GM18873 (cell line): ENCODE measurements around the gene HTR3B.
"Not testable (repeated sequence)": the region's sequence is repeated elsewhere in the genome, so short reads cannot be mapped to it uniquely, and the experiment has no call there.

Experiments
- ATAC-seq: cut with Tn5 transposase; IDR thresholded peaks from one replicate; pipeline ENCODE4 v1.9.1; 2021; ENCODE audit warnings: mild to moderate bottlenecking, moderate library complexity, moderate number of reproducible peaks; ENCODE audit not compliant: unreplicated experiment, low FRiP score

HTR3B gene

GRCh38 chr11:113880971-113881370 is 23.6 kb upstream of the HTR3B start:
- ATAC-seq: no peak

GRCh38 chr11:113881856-113882255 is 22.7 kb upstream of the HTR3B start:
- ATAC-seq: no peak

GRCh38 chr11:113884361-113884836 is 20.2 kb upstream of the HTR3B start:
- ATAC-seq: no peak

- ATAC-seq: no peak
These were observed 18.7 kb upstream of the HTR3B start for GRCh38 chr11:113885897-113886296.

GRCh38 chr11:113888848-113889247 is 15.7 kb upstream of the HTR3B start:
- no peak for ATAC-seq

- ATAC-seq: no peak
These were observed 10.1 kb upstream of the HTR3B start for GRCh38 chr11:113894421-113894996.

GRCh38 chr11:113895367-113896155 is 9.0 kb upstream of the HTR3B start:
- no peak for ATAC-seq

GRCh38 chr11:113896156-113896879 is 8.3 kb upstream of the HTR3B start:
- ATAC-seq: no peak

- ATAC-seq: no peak
These were observed 3.5 kb upstream of the HTR3B start for GRCh38 chr11:113901141-113901540.

- no peak for ATAC-seq
These were observed 1.4 kb downstream of the HTR3B start for GRCh38 chr11:113906038-113906437.

GRCh38 chr11:113906516-113906915 is 1.9 kb downstream of the HTR3B start:
- no peak for ATAC-seq

- no peak for ATAC-seq
These were observed 2.6 kb downstream of the HTR3B start for GRCh38 chr11:113907152-113907551.

- ATAC-seq: no peak
These were observed 3.1 kb downstream of the HTR3B start for GRCh38 chr11:113907681-113908080.

- no peak for ATAC-seq
These were observed 3.5 kb downstream of the HTR3B start for GRCh38 chr11:113908098-113908497.

- ATAC-seq: not testable (repeated sequence)
These were observed 6.9 kb downstream of the HTR3B start for GRCh38 chr11:113911491-113911890.

GRCh38 chr11:113923572-113923971 is 19.0 kb downstream of the HTR3B start:
- ATAC-seq: no peak

GRCh38 chr11:113926273-113927197 is 21.9 kb downstream of the HTR3B start:
- ATAC-seq: no peak

GRCh38 chr11:113928311-113928710 is 23.7 kb downstream of the HTR3B start:
- no peak for ATAC-seq

GRCh38 chr11:113932788-113933187 is 28.2 kb downstream of the HTR3B start:
- no peak for ATAC-seq

GRCh38 chr11:113934193-113934592 is 29.6 kb downstream of the HTR3B start:
- ATAC-seq: not testable (repeated sequence)
